Erythroblast (primary cell): Measurements from ENCODE around the gene ZCCHC14.

Experiments used
- GATA1 ChIP-seq: IDR thresholded peaks from 2 replicates; pipeline ENCODE4 v1.6.1; 2011; ENCODE audit warnings: low read depth, mild to moderate bottlenecking, control low read depth, low read length, moderate library complexity
- POLR2A ChIP-seq: IDR thresholded peaks from 2 replicates; pipeline ENCODE4 v1.6.1; 2011; ENCODE audit warnings: mild to moderate bottlenecking, low read length

GRCh38 chr16:87534030-87534653 is 41.3 kb upstream of the ZCCHC14 start:
- no peak for TF ChIP-seq POLR2A
- no peak for TF ChIP-seq GATA1
